Measurements from ENCODE around the gene NBPF3. TPM values are rescaled to one million over a fixed set of nuclear protein-coding genes. Genes with fewer than 3 reads are reported as not detected.

The NBPF3 gene
- total and polyA plus RNA-seq, 5 experiments from 2014 or later, result 5.5 to 22.6 (median 5.8) TPM

DNA sequence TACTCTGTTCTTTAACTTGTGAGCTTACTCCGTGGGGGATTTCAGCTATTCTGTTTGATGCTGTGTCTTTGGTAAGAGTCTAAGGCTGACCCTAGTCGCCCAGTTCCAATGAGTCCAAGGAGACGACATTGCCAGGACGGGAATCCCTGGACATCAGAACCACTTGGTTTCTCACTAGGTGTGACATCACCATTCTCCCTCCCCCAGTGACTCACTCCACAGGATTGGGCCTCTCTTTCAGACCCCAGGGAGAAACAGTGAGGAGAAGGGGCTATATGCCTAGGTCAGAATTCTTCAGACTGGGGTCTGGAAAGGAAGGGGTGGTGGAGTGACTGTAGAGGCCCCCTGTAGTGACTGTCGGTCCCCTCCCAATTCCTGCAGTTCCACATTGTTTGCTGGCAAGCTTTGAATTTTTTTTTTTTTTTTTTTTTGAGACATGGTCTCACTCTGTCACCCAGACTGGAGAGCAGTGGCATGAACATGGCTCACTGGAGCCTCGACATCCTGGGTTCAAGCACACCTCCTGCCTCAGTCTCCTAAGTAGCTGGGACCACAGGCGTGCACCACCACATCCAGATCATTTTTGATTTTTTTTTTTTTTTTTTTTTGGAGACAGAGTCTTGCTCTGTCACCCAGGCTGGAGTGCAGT, 90.6 kb downstream of the NBPF3 start:
- no peak overlapping the region for H3K4me3 Mint-ChIP-seq
- DNase-seq (no peak), ATAC-seq (no peak)
- H3K27ac Mint-ChIP-seq, result no peak overlapping the region
- POLR2A ChIA-PET, result no interaction called here
- no peaks in the 10 kb centered on the region for H3K9me3 Mint-ChIP-seq
- H3K4me1 Mint-ChIP-seq, result peaks cover 0 to 2% (median 0%) of the 10 kb centered on the region in 4 donors
- H3K36me3 Mint-ChIP-seq, result no peaks in the 10 kb centered on the region
- H3K27me3 Mint-ChIP-seq, result peaks cover 9 to 28% (median 15%) of the 10 kb centered on the region in 5 donors

GRCh38 chr1:21531241-21531640, 91.3 kb downstream of the NBPF3 start:
- no peaks in the 10 kb centered on the region for H3K36me3 Mint-ChIP-seq
- ATAC-seq, result no peak
- H3K9me3 Mint-ChIP-seq, result no peaks in the 10 kb centered on the region
- peaks cover 11 to 28% (median 15%) of the 10 kb centered on the region in 5 donors for H3K27me3 Mint-ChIP-seq
- peak overlapping the region in 2 of 10 donors; percentile 8 to 42 for H3K27ac Mint-ChIP-seq
- H3K4me1 Mint-ChIP-seq, result peaks cover 0 to 2% (median 0%) of the 10 kb centered on the region in 4 donors
- DNase-seq, result no peak
- H3K4me3 Mint-ChIP-seq, result no peak overlapping the region
- POLR2A ChIA-PET, result no interaction called here

DNA sequence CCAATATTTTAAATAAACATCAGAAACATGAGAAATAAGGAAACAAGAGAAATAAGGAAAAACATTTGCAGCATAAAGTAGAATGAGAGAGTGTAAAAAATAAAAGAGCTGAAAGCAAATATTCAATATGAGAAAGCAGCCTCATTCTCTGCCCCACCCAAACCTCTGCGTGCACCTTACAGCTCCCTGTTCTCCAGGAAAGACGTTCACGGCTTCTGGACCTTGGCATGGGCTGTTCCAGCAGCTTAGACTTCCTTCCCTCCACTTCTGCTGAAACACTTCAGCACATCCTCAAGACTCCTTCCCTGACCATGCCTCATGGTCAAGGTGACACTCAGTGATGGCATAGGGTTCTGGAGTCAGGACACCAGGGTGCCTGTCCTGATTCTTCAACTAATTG, 92.6 kb downstream of the NBPF3 start:
- no peak for ATAC-seq
- no peaks in the 10 kb centered on the region for H3K36me3 Mint-ChIP-seq
- no peaks in the 10 kb centered on the region for H3K4me1 Mint-ChIP-seq
- H3K27me3 Mint-ChIP-seq, result peaks cover 12 to 31% (median 19%) of the 10 kb centered on the region in 5 donors
- DNase-seq, result no peak
- no peak overlapping the region for H3K4me3 Mint-ChIP-seq
- no peaks in the 10 kb centered on the region for H3K9me3 Mint-ChIP-seq
- no peak overlapping the region for H3K27ac Mint-ChIP-seq
- POLR2A ChIA-PET, result interaction anchor here (0.6 kb wide), 1 partner anchor 867 kb away, joined by 5 read pairs; no protein-coding TSS in a partner anchor

DNA sequence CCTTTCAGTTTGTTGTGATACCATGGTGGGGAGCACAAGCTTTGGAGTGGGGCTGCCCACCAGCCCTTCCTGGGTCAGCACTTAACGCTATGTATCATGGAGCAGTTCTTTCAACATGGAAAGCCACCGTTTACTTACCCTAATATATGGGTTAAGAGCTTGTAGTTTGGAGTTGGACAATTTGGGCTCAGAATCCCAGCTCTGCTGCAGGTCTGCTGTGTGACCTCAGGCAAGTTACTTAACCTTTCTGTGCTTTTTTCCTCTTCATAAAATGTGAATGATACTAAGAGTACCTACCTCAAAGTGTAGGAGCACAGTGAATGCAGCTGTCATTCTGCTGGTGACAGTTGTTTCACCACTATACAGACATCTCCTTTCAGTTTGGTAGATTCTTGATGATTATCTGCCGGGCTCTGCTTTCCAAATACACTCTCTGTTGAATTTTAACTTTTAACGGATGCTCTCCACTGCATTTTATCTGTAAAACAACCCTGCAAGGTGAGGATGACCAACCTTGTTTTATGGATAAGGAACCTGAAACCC, 93.1 kb downstream of the NBPF3 start:
- H3K4me3 Mint-ChIP-seq, result no peak overlapping the region
- no peaks in the 10 kb centered on the region for H3K9me3 Mint-ChIP-seq
- ATAC-seq (no peak), DNase-seq (no peak)
- no peaks in the 10 kb centered on the region for H3K4me1 Mint-ChIP-seq
- no peak overlapping the region for H3K27ac Mint-ChIP-seq
- H3K27me3 Mint-ChIP-seq, result peaks cover 16 to 34% (median 24%) of the 10 kb centered on the region in 5 donors
- POLR2A ChIA-PET, result no interaction called here
- no peaks in the 10 kb centered on the region for H3K36me3 Mint-ChIP-seq

- no peaks in the 10 kb centered on the region for H3K4me1 Mint-ChIP-seq
- ATAC-seq (no peak), DNase-seq (no peak)
- no peaks in the 10 kb centered on the region for H3K9me3 Mint-ChIP-seq
- H3K27ac Mint-ChIP-seq, result no peak overlapping the region
- H3K27me3 Mint-ChIP-seq, result peaks cover 18 to 39% (median 29%) of the 10 kb centered on the region in 5 donors
- H3K4me3 Mint-ChIP-seq, result no peak overlapping the region
- no peaks in the 10 kb centered on the region for H3K36me3 Mint-ChIP-seq
- POLR2A ChIA-PET, result no interaction called here
Measured at GRCh38 chr1:21534146-21534545, 94.2 kb downstream of the NBPF3 start.

Other genes starting within 250 kb of the NBPF3 start
- 10 to 100 TPM; 51.7 to 53.6 TPM for gene ECE1, start 149.7 kb upstream of the NBPF3 start, total RNA-seq
- 10 to 100 TPM in 2 of 3 donors, 1 to 10 TPM in 1; 9.1 to 37.3 (median 20.5) TPM for gene ECE1, start 149.7 kb upstream of the NBPF3 start, polyA plus RNA-seq
- gene ALPL, start 69.3 kb downstream of the NBPF3 start, total RNA-seq, result not detected
- gene ALPL, start 69.3 kb downstream of the NBPF3 start, polyA plus RNA-seq, result not detected
- under 1 TPM; 0.49 to 0.60 TPM for gene RAP1GAP, start 229.2 kb downstream of the NBPF3 start, total RNA-seq
- gene RAP1GAP, start 229.2 kb downstream of the NBPF3 start, polyA plus RNA-seq, result not detected